ENCODE data around the gene OXLD1.

- TF ChIP-seq CTCF (IDR thresholded peaks at IDR 0.05), result no peak
- TF ChIP-seq POLR2A (IDR thresholded peaks at IDR 0.05), result no peak
Measured at GRCh38 chr17:81712468-81713003, 46.1 kb upstream of the OXLD1 start.

Data from uterus (tissue), 2 donors.